K562 (cell line): ENCODE measurements around the gene GSG1L2. TPM values are rescaled to one million over a fixed set of nuclear protein-coding genes. Genes with fewer than 3 reads are reported as not detected.

Source experiments
- ATAC-seq: fragments of 200-7000 bp; cut with Tn5 transposase; 3 replicates; pipeline ENCODE4 v1.9.1; 2020; ENCODE audit warnings: moderate library complexity
- BruUV-seq: library from RNA; stranded (reverse); fragments of 400-500 nt; replicated peaks from 2 replicates; lab custom pipeline; 2021; lab: Mats Ljungman, UMichigan
- CTCF ChIA-PET: fragments of 300-600 bp; formaldehyde crosslinking; extraction: SDS; loops from one replicate; lab custom pipeline; 2021; ENCODE audit warnings: low intra/inter-chr PET ratio; lab: Yijun Ruan, JAX
- POLR2A ChIA-PET: fragments of 300-600, 350-650 bp; sonication (Branson Sonifier 250); formaldehyde crosslinking; extraction: SDS; loops from one replicate; lab custom pipeline; 2021; ENCODE audit warnings: antibody characterized with exemption, inconsistent platforms; lab: Yijun Ruan, JAX
- DNase-seq, 4 experiments: peaks; one replicate each; pipeline versions ENCODE4 v3.0.0 to v3.0.0-alpha.2; 2011 to 2018; ENCODE audit warnings: low spot score in 3 of 4, mixed read lengths in 3 of 4; ENCODE audit errors: extremely low read depth in 1 of 4
- FAIRE-seq: peaks from 2 replicates; lab custom pipeline; 2011; peaks lifted over from hg19 to GRCh38; lab: Jason Lieb, UNC
- H2AFZ ChIP-seq: 2 replicates; pipeline ENCODE4 v1.6.0; 2011; ENCODE audit warnings: low read depth, low read length, control low read depth, inconsistent platforms
- H3K27ac ChIP-seq: fragments of 200-600 bp; 3 replicates; pipeline ENCODE4 v1.8.0; 2011; ENCODE audit warnings: low read depth, mild to moderate bottlenecking, control low read depth, inconsistent platforms, low read length, moderate library complexity, mixed read lengths; ENCODE audit errors: extremely low read depth
- H3K27me3 ChIP-seq, 2 experiments: fragments of 300-600 bp in 1 of 2; 2 replicates in 1 of 2; 3 replicates in 1 of 2; pipeline versions ENCODE4 v1.6.0 to v1.8.0; 2011; ENCODE audit warnings: inconsistent platforms in 2 of 2, low read length in 2 of 2, mild to moderate bottlenecking in 1 of 2, mixed read lengths in 1 of 2, moderate library complexity in 1 of 2; ENCODE audit not compliant: control insufficient read depth in 2 of 2, insufficient read depth in 2 of 2
- H3K36me3 ChIP-seq: fragments of 300-600 bp; 3 replicates; pipeline ENCODE4 v1.8.0; 2011; ENCODE audit warnings: mild to moderate bottlenecking, low read length, inconsistent platforms; ENCODE audit not compliant: control insufficient read depth, insufficient read depth
- H3K4me1 ChIP-seq, 2 experiments: fragments of 200-600 bp in 1 of 2; replicated peaks in 1 of 2; 2 replicates in 1 of 2; 3 replicates in 1 of 2; pipeline versions ENCODE4 v1.5.1 to v1.8.0; 2011; ENCODE audit warnings: inconsistent platforms in 2 of 2, low read length in 2 of 2, mild to moderate bottlenecking in 1 of 2, mixed read lengths in 1 of 2, moderate library complexity in 1 of 2; ENCODE audit not compliant: control insufficient read depth in 2 of 2, insufficient read depth in 2 of 2
- H3K4me2 ChIP-seq: 2 replicates; pipeline ENCODE4 v1.6.1; 2011; ENCODE audit warnings: low read length, control low read depth, inconsistent platforms, mixed read lengths; ENCODE audit not compliant: insufficient read depth
- H3K4me3 ChIP-seq: fragments of 200-600 bp; sonication (generic), shearing (Covaris generic); 2 replicates; pipeline ENCODE4 v1.5.1; 2016; ENCODE audit warnings: control low read depth, inconsistent platforms
- H3K79me2 ChIP-seq: fragments of 200-600 bp; 3 replicates; pipeline ENCODE4 v1.8.0; 2011; ENCODE audit warnings: low read length, inconsistent platforms; ENCODE audit not compliant: control insufficient read depth, insufficient read depth
- H3K9ac ChIP-seq, 2 experiments: 2 replicates each; pipeline versions ENCODE4 v1.6.0 to v1.6.1; 2011; ENCODE audit warnings: low read depth in 2 of 2, low read length in 2 of 2, control low read depth in 1 of 2, inconsistent platforms in 1 of 2, mild to moderate bottlenecking in 1 of 2, mixed read lengths in 1 of 2; ENCODE audit not compliant: insufficient read depth in 1 of 2
- H3K9me1 ChIP-seq: one replicate; pipeline ENCODE4 v1.6.0; 2011; ENCODE audit warnings: inconsistent platforms, mild to moderate bottlenecking, low read length, moderate library complexity; ENCODE audit not compliant: control insufficient read depth, insufficient read depth
- H3K9me3 ChIP-seq: replicated peaks from 2 replicates; pipeline ENCODE4 v1.5.1; 2011; ENCODE audit warnings: low read depth, low read length, inconsistent platforms; ENCODE audit not compliant: control insufficient read depth, insufficient read depth
- H4K20me1 ChIP-seq: replicated peaks from 2 replicates; pipeline ENCODE4 v1.6.1; 2011; ENCODE audit warnings: low read length, inconsistent platforms, mixed read lengths; ENCODE audit not compliant: control insufficient read depth, insufficient read depth
- CREB3 ChIP-seq: fragments of 450-650 bp; conservative IDR thresholded peaks from 2 replicates; pipeline ENCODE4 v1.6.1; 2016; ENCODE audit warnings: missing genetic modification characterization, low read depth, mild to moderate bottlenecking, missing compliant biosample characterization, moderate library complexity
- CREM ChIP-seq: IDR thresholded peaks from 2 replicates; pipeline ENCODE4 v1.6.1; 2014; ENCODE audit warnings: antibody characterized with exemption, low read depth
- GTF2E2 ChIP-seq: fragments of 200-800 bp; sonication (Bioruptor generic); IDR thresholded peaks from 2 replicates; pipeline ENCODE4 v1.6.1; 2016; ENCODE audit warnings: missing genetic modification characterization, missing compliant biosample characterization
- MAZ ChIP-seq, 2 experiments: fragments of 450-650 bp in 1 of 2; sonication (generic) in 1 of 2; formaldehyde crosslinking; IDR thresholded peaks in 1 of 2; conservative IDR thresholded peaks in 1 of 2; 2 replicates each; pipeline versions ENCODE4 v1.4.0 to v1.5.0; 2020; ENCODE audit warnings: mild to moderate bottlenecking in 1 of 2, missing genetic modification reagents in 1 of 2
- RFX5 ChIP-seq: IDR thresholded peaks from 2 replicates; pipeline ENCODE4 v1.6.1; 2011; ENCODE audit warnings: low read depth, mild to moderate bottlenecking, improper control_type of control experiment, low read length
- SP2 ChIP-seq: IDR thresholded peaks from 2 replicates; pipeline ENCODE4 v1.6.1; 2011; ENCODE audit warnings: mild to moderate bottlenecking, low read depth, low read length, moderate library complexity; ENCODE audit not compliant: poor library complexity, severe bottlenecking; ENCODE audit errors: extremely low read depth
- TAF7 ChIP-seq: fragments of 450-650 bp; IDR thresholded peaks from 2 replicates; pipeline ENCODE4 v1.6.1; 2016; ENCODE audit warnings: missing genetic modification characterization, missing compliant biosample characterization
- TFAM ChIP-seq: fragments of 250-450 bp; sonication (Bioruptor Pico); conservative IDR thresholded peaks from 2 replicates; pipeline ENCODE4 v1.5.0; 2021; ENCODE audit warnings: mild to moderate bottlenecking, moderate library complexity
- ZBTB49 ChIP-seq: sonication (generic); formaldehyde crosslinking; IDR thresholded peaks from 2 replicates; pipeline ENCODE4 v1.8.0; 2022; ENCODE audit warnings: missing genetic modification reagents, mild to moderate bottlenecking, borderline replicate concordance
- ZNF174 ChIP-seq: fragments of 250-450 bp; sonication (Bioruptor Pico); IDR thresholded peaks from 2 replicates; pipeline ENCODE4 v1.4.0; 2020; ENCODE audit warnings: mild to moderate bottlenecking
- WGBS: fragments of 100-300 bp; shearing (Covaris generic); methylation state at CpG from one replicate; pipeline ENCODE4 v1.1.6; 2016; ENCODE audit warnings: low coverage, mixed read lengths; ENCODE audit not compliant: insufficient coverage; ENCODE audit errors: missing lambda C conversion rate; 5-methylcytosine and 5-hydroxymethylcytosine counted together
- in situ Hi-C: fragments of 300-500 bp; cut with MboI; formaldehyde crosslinking; loops from 4 replicates; pipeline ENCODE4 v1.15.0; 2018; ENCODE audit warnings: inconsistent platforms, mixed read lengths
- intact Hi-C: fragments of 100-400 bp; cut with micrococcal nuclease; formaldehyde crosslinking; loops from 2 replicates; pipeline ENCODE4 v1.14.2; 2022
- polyA plus RNA-seq, 8 experiments: library from polyadenylated mRNA; depleted of rRNA in 4 of 8; stranded (reverse) in 5 of 8; unstranded in 3 of 8; fragments of >200 nt; fragmentation: Nextera tagmentation in 2 of 8; fragmentation: Illumina TruSeq in 1 of 8; extraction: Ambion mirVana in 2 of 8; extraction: Trizol in 1 of 8; gene quantifications; 2 replicates each; pipeline versions ENCODE4 v1.2.1 to v1.2.3, GENCODE V29; 2011 to 2014; ENCODE audit warnings: inconsistent platforms in 1 of 8, missing spikeins in 1 of 8
- total RNA-seq, 7 experiments: library from RNA; depleted of rRNA in 6 of 7; stranded (reverse); fragments of >200 nt in 6 of 7; fragmentation: Illumina TruSeq in 2 of 7; extraction: Trizol in 2 of 7; gene quantifications; 2 replicates each; pipeline versions ENCODE4 v1.2.1 to v1.2.3, GENCODE V29; 2011 to 2021; ENCODE audit warnings: low replicate concordance in 1 of 7

GSG1L2 gene
- total and polyA plus RNA-seq, 9 of the 15 experiments (the other 6 are each of a cell fraction or from before 2014, with no cell fraction given): not detected

GRCh38 chr17:9818760-9819159 lies 3.1 kb downstream of the GSG1L2 start:
- no TSS peak for BruUV-seq
- H3K27ac ChIP-seq: no peak overlapping the region
- POLR2A ChIA-PET: no interaction called here
- CTCF ChIA-PET: interaction anchor here (0.6 kb wide), 1 partner anchor 136 kb away, joined by 3 read pairs; no protein-coding TSS in a partner anchor
- H3K9me1 ChIP-seq: no peaks in the 10 kb centered on the region
- in situ Hi-C loops (no loop called here), intact Hi-C loops (no loop called here)
- no peaks in the 10 kb centered on the region for H3K4me1 ChIP-seq
- no peak for ATAC-seq
- no peak overlapping the region for H3K4me3 ChIP-seq
- no peaks in the 10 kb centered on the region for H3K79me2 ChIP-seq
- no peak for DNase-seq
- WGBS: 0% methylated on average over 4 of the region's 4 CpGs
- H3K9me3 ChIP-seq: no peaks in the 10 kb centered on the region
- TF ChIP-seq SP2: no peak
- TF ChIP-seq GTF2E2 (tag): no peak
- TF ChIP-seq ZNF174: no peak
- TF ChIP-seq TAF7 (tag): no peak
- no peak for TF ChIP-seq CREB3
- no peak overlapping the region for H2AFZ ChIP-seq
- no peak overlapping the region for H3K4me2 ChIP-seq
- no peak overlapping the region for H3K9ac ChIP-seq
- H3K27me3 ChIP-seq: peaks cover 0 to 4% of the 10 kb centered on the region in 2 experiments; a peak in 1 of 5 replicates
- H4K20me1 ChIP-seq: no peaks in the 10 kb centered on the region
- no peak for FAIRE-seq
- no peaks in the 10 kb centered on the region for H3K36me3 ChIP-seq

- Histone ChIP-seq H3K9me3 (no peaks in the 10 kb centered on the region), H4K20me1 (no peaks in the 10 kb centered on the region), H3K4me2 (no peak overlapping the region), H3K27ac (no peak overlapping the region), H3K36me3 (no peaks in the 10 kb centered on the region), H3K79me2 (no peaks in the 10 kb centered on the region), H3K4me1 (no peaks in the 10 kb centered on the region), H3K9ac (no peak overlapping the region), H3K27me3 (peaks cover 0 to 4% of the 10 kb centered on the region in 2 experiments; a peak in 1 of 5 replicates), H2AFZ (no peak overlapping the region), H3K9me1 (no peaks in the 10 kb centered on the region), H3K4me3 (no peak overlapping the region)
- DNase-seq (no peak), ATAC-seq (no peak), FAIRE-seq (no peak)
- in situ Hi-C loops: no loop called here
- POLR2A ChIA-PET: no interaction called here
- CTCF ChIA-PET: no interaction called here
- WGBS: 3% methylated on average over 5 of the region's 8 CpGs
- BruUV-seq: no TSS peak
- intact Hi-C loops: no loop called here
- no peak for TF ChIP-seq TFAM
- TF ChIP-seq CREM: peak; percentile 36; the same call in 1 of the 2 replicates
- no peak for TF ChIP-seq ZBTB49 (CRISPR knock-in tag)
- TF ChIP-seq MAZ (CRISPR knock-in tag; conservative IDR thresholded peaks at IDR 0.05 in 1 of 2, IDR thresholded peaks at IDR 0.05 in 1 of 2): no peak
- TF ChIP-seq RFX5: peak; percentile 94
These were observed 4.8 kb downstream of the GSG1L2 start for GRCh38 chr17:9817086-9817485.
